Stimulated activated CD8-positive, alpha-beta memory T cell treated with anti-CD3 and anti-CD28 coated beads, Interleukin-12 subunit alpha, Interleukin-12 subunit beta, amount 100 ng/mL, for 1 hour (primary cell): ENCODE measurements around the gene ZG16B.

Source experiments
- DNase-seq: peaks from one replicate; pipeline ENCODE4 v3.0.0-alpha.2; 2020; ENCODE audit warnings: low read depth

Gene ZG16B

GRCh38 chr16:2867987-2868789 is 38.1 kb downstream of the ZG16B start:
- peak; percentile 92 for DNase-seq

GRCh38 chr16:2871926-2872325 is 41.8 kb downstream of the ZG16B start:
- no peak for DNase-seq

- DNase-seq: no peak
Measured at GRCh38 chr16:2874032-2874911, 44.2 kb downstream of the ZG16B start.

GRCh38 chr16:2874912-2875362 is 44.8 kb downstream of the ZG16B start:
- DNase-seq: peak; percentile 42

GRCh38 chr16:2879854-2880508 is 49.9 kb downstream of the ZG16B start:
- no peak for DNase-seq
